Body of pancreas (tissue), 4 donors: ENCODE measurements around the gene NINJ1.

ENCODE experiments used
- POLR2A ChIP-seq, 3 donors: fragments of 450-650 bp; IDR thresholded peaks; one replicate each; pipeline ENCODE4 v1.6.1; 2016; ENCODE audit warnings: antibody characterized with exemption in 3 of 3, mild to moderate bottlenecking in 2 of 3
- TF ChIP-seq, protein P1 (sequence below), 7 experiments: fragments of 450-650 bp in 4 of 7; fragments of 200-600 bp in 3 of 7; sonication (generic) in 3 of 7; IDR thresholded peaks; one replicate each; pipeline ENCODE4 v1.5.1; 2016 to 2019; ENCODE audit warnings: antibody characterized with exemption in 7 of 7

GRCh38 chr9:93178851-93179786 lies 45.1 kb upstream of the NINJ1 start:
- TF ChIP-seq, protein P1, sequence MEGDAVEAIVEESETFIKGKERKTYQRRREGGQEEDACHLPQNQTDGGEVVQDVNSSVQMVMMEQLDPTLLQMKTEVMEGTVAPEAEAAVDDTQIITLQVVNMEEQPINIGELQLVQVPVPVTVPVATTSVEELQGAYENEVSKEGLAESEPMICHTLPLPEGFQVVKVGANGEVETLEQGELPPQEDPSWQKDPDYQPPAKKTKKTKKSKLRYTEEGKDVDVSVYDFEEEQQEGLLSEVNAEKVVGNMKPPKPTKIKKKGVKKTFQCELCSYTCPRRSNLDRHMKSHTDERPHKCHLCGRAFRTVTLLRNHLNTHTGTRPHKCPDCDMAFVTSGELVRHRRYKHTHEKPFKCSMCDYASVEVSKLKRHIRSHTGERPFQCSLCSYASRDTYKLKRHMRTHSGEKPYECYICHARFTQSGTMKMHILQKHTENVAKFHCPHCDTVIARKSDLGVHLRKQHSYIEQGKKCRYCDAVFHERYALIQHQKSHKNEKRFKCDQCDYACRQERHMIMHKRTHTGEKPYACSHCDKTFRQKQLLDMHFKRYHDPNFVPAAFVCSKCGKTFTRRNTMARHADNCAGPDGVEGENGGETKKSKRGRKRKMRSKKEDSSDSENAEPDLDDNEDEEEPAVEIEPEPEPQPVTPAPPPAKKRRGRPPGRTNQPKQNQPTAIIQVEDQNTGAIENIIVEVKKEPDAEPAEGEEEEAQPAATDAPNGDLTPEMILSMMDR (IDR thresholded peaks at IDR 0.05) = no peak
- TF ChIP-seq POLR2A (IDR thresholded peaks at IDR 0.05) = no peak
